ENCODE measurements around the gene IFT122. TPM values are rescaled to one million over a fixed set of nuclear protein-coding genes. Genes with fewer than 3 reads are reported as not detected.

IFT122 gene
- polyA plus RNA-seq, 2 of the 4 experiments (the other 2 are of a cell fraction), result 15.0 to 17.1 TPM

DNA sequence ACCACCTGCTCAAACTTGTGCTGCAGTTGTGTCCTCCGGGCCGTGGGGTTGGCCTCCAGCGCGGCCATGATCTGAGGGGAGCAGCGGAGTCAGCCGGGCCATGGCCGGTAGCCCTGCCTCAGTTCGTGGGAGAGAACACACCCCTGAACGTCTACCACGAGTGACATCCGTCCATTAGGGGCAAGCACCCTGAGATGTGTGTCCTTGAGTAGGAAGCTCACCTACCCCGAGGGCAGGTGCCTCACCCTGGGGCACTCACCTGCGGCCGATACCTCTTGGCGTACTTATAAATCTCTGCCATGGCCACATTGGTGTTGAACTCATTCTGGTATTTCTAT is 116.3 kb downstream of the IFT122 start:
- WGBS (ENCODE audit: missing lambda C conversion rate), result 100% methylated on average over 7 of the region's 15 CpGs
- H3K4me3 ChIP-seq, result no peak overlapping the region
- H3K4me1 ChIP-seq, result peaks cover 36% of the 10 kb centered on the region
- TF ChIP-seq NFE2L2 (conservative IDR thresholded peaks at IDR 0.05; ENCODE audit: low read length) (no peak), FOSB (CRISPR knock-in tag; IDR thresholded peaks at IDR 0.05) (no peak), ZC3H11A (IDR thresholded peaks at IDR 0.05) (no peak), TP53 (CRISPR knock-in tag; IDR thresholded peaks at IDR 0.05) (no peak), FOXS1 (CRISPR knock-in tag; IDR thresholded peaks at IDR 0.05) (no peak), SMC3 (IDR thresholded peaks at IDR 0.05) (no peak), PBX3 (IDR thresholded peaks at IDR 0.05) (no peak), POLR2AphosphoS2 (conservative IDR thresholded peaks at IDR 0.05; ENCODE audit: low read length) (no peak), EP300 (IDR thresholded peaks at IDR 0.05) (no peak), TFCP2L1 (CRISPR knock-in tag; IDR thresholded peaks at IDR 0.05) (no peak), NPAS2 (CRISPR knock-in tag; IDR thresholded peaks at IDR 0.05; ENCODE audit: borderline replicate concordance) (no peak)
- TF ChIP-seq, protein P1, sequence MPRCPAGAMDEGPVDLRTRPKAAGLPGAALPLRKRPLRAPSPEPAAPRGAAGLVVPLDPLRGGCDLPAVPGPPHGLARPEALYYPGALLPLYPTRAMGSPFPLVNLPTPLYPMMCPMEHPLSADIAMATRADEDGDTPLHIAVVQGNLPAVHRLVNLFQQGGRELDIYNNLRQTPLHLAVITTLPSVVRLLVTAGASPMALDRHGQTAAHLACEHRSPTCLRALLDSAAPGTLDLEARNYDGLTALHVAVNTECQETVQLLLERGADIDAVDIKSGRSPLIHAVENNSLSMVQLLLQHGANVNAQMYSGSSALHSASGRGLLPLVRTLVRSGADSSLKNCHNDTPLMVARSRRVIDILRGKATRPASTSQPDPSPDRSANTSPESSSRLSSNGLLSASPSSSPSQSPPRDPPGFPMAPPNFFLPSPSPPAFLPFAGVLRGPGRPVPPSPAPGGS (IDR thresholded peaks at IDR 0.05), result no peak
- TF ChIP-seq, protein P2, sequence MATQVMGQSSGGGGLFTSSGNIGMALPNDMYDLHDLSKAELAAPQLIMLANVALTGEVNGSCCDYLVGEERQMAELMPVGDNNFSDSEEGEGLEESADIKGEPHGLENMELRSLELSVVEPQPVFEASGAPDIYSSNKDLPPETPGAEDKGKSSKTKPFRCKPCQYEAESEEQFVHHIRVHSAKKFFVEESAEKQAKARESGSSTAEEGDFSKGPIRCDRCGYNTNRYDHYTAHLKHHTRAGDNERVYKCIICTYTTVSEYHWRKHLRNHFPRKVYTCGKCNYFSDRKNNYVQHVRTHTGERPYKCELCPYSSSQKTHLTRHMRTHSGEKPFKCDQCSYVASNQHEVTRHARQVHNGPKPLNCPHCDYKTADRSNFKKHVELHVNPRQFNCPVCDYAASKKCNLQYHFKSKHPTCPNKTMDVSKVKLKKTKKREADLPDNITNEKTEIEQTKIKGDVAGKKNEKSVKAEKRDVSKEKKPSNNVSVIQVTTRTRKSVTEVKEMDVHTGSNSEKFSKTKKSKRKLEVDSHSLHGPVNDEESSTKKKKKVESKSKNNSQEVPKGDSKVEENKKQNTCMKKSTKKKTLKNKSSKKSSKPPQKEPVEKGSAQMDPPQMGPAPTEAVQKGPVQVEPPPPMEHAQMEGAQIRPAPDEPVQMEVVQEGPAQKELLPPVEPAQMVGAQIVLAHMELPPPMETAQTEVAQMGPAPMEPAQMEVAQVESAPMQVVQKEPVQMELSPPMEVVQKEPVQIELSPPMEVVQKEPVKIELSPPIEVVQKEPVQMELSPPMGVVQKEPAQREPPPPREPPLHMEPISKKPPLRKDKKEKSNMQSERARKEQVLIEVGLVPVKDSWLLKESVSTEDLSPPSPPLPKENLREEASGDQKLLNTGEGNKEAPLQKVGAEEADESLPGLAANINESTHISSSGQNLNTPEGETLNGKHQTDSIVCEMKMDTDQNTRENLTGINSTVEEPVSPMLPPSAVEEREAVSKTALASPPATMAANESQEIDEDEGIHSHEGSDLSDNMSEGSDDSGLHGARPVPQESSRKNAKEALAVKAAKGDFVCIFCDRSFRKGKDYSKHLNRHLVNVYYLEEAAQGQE (IDR thresholded peaks at IDR 0.05), result no peak
- H3K4me2 ChIP-seq, result no peak overlapping the region
- no peak overlapping the region for H3K27ac ChIP-seq
- DNase-seq (ENCODE audit: low read depth in 1 of 2, low spot score in 1 of 2) (no peak), ATAC-seq (no peak), FAIRE-seq (no peak)
- POLR2A ChIA-PET, result no interaction called here
- no peaks in the 10 kb centered on the region for H3K9me3 ChIP-seq
- CTCF ChIA-PET, result interaction anchor here (0.9 kb wide), 1 partner anchor 42 kb away, joined by 3 read pairs; no protein-coding TSS in a partner anchor

DNA sequence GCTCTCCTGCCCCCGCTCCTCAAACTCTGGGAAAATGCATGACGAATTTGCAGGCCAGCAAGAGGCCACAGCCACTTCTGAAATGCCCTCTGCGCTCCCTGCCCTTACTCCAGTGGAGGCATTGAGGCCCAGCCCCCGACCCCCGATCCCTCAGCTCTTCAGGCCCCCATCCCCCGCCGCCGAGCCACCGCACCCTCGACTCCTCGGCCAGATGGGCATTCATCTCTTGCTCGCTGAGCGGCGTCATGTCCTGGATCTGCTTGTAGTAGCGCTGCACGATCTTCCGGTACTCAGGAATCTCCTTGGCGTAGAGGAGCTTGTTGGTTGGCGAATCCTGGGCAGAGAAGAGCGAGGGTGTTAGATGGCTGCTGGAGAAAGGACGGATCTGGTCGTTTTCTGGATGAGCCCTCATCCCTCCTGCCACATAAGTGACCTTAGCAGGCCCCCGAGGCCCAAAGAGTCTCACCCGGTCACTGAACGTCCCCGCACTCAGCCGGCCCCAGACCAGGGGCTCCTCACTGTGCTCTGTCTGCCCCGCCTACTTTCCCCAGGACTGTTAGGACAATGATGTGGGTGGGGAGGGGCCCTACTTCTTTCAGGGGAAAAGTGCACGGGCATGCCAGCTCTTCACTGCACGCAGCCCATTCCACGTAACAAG is 117.0 kb downstream of the IFT122 start:
- FAIRE-seq (no peak), ATAC-seq (no peak), DNase-seq (ENCODE audit: low read depth in 1 of 2, low spot score in 1 of 2) (no peak)
- no peak overlapping the region for H3K4me2 ChIP-seq
- no peak overlapping the region for H3K4me3 ChIP-seq
- peak overlapping the region in 1 of 2 experiments; percentile 85; a peak in 3 of 6 replicates for H3K27ac ChIP-seq
- peaks cover 43% of the 10 kb centered on the region for H3K4me1 ChIP-seq
- POLR2A ChIA-PET, result no interaction called here
- TF ChIP-seq SREBF2 (IDR thresholded peaks at IDR 0.05), result no peak
- TF ChIP-seq RNF2 (IDR thresholded peaks at IDR 0.05; ENCODE audit: borderline replicate concordance, low read depth), result no peak
- TF ChIP-seq CHD4 (IDR thresholded peaks at IDR 0.05; ENCODE audit: borderline replicate concordance), result no peak
- no peak for TF ChIP-seq MAX (IDR thresholded peaks at IDR 0.05)
- TF ChIP-seq E2F6 (IDR thresholded peaks at IDR 0.05; ENCODE audit: borderline replicate concordance, low read depth), result no peak
- TF ChIP-seq RFX5 (IDR thresholded peaks at IDR 0.05), result no peak
- H3K9me3 ChIP-seq, result no peaks in the 10 kb centered on the region
- CTCF ChIA-PET, result interaction anchor here (0.9 to 2.5 kb wide), 3 partner anchors 10 to 67 kb away, joined by 3 to 8 read pairs (median 3); no protein-coding TSS in a partner anchor
- 98% methylated on average over 21 of the region's 31 CpGs for WGBS (ENCODE audit: missing lambda C conversion rate)
